Esophagus squamous epithelium (tissue), 5 donors: Measurements from ENCODE around the gene CTSE. TPM values are rescaled to one million over a fixed set of nuclear protein-coding genes. Genes with fewer than 3 reads are reported as not detected.
"Not testable (repeated sequence)": the region's sequence is repeated elsewhere in the genome, so short reads cannot be mapped to it uniquely, and the experiment has no call there.

Experiments used
- DNase-seq: peaks from one replicate; lab custom pipeline; 2025; lab: John Stamatoyannopoulos, UW
- H3K27ac ChIP-seq, 4 donors: fragments of 200-600 bp; sonication (generic); one replicate each; pipeline ENCODE4 v1.5.1; 2016 to 2019; ENCODE audit warnings: mild to moderate bottlenecking in 1 of 4
- H3K27me3 ChIP-seq, 4 donors: fragments of 200-600 bp; sonication (generic); 1 replicate in 3 of 4; 2 replicates in 1 of 4; pipeline versions ENCODE4 v1.5.1 to v1.6.0; 2017 to 2021; ENCODE audit warnings: antibody characterized with exemption in 1 of 4
- H3K36me3 ChIP-seq, 3 donors: fragments of 200-600 bp; sonication (generic); one replicate each; pipeline ENCODE4 v1.5.1; 2016 to 2019
- H3K4me1 ChIP-seq, 3 donors: fragments of 200-600 bp; sonication (generic); one replicate each; pipeline ENCODE4 v1.5.1; 2017 to 2019
- H3K4me3 ChIP-seq, 4 donors: fragments of 200-600 bp; sonication (generic); 1 replicate in 3 of 4; 2 replicates in 1 of 4; pipeline ENCODE4 v1.5.1; 2016 to 2019; ENCODE audit warnings: mild to moderate bottlenecking in 2 of 4, moderate library complexity in 1 of 4
- H3K9me3 ChIP-seq, 3 donors: fragments of 200-600 bp; sonication (generic); one replicate each; pipeline ENCODE4 v1.5.1; 2016 to 2019
- CTCF ChIP-seq, 6 experiments: fragments of 450-650 bp in 4 of 6; fragments of 200-600 bp in 2 of 6; sonication (generic) in 2 of 6; IDR thresholded peaks; one replicate each; pipeline ENCODE4 v1.5.1; 2016 to 2019; ENCODE audit warnings: antibody characterized with exemption in 6 of 6, mild to moderate bottlenecking in 4 of 6, moderate library complexity in 4 of 6
- POLR2A ChIP-seq, 4 donors: fragments of 450-650 bp; IDR thresholded peaks; one replicate each; pipeline ENCODE4 v1.6.1; 2017; ENCODE audit warnings: antibody characterized with exemption in 4 of 4, mild to moderate bottlenecking in 4 of 4, moderate library complexity in 3 of 4
- WGBS, 2 donors: methylation state at CpG; one replicate each; pipeline ENCODE4 v1.1.5; 2018; 5-methylcytosine and 5-hydroxymethylcytosine counted together
- intact Hi-C: fragments of 100-400 bp; cut with DNase I; formaldehyde crosslinking; loops from one replicate; pipeline ENCODE4 v1.15.0; 2022
- total RNA-seq, 4 donors: library from RNA; depleted of rRNA; stranded (reverse); fragments of >200 nt; gene quantifications; one replicate each; pipeline ENCODE4 v1.1.0, GENCODE V29; 2016
- donor health status: DM: yes; HTN: yes; CAD: no.

Gene CTSE
- total RNA-seq, 4 donors from 2014 or later, result 0.32 to 0.48 (median 0.38) TPM; not detected in 1

DNA sequence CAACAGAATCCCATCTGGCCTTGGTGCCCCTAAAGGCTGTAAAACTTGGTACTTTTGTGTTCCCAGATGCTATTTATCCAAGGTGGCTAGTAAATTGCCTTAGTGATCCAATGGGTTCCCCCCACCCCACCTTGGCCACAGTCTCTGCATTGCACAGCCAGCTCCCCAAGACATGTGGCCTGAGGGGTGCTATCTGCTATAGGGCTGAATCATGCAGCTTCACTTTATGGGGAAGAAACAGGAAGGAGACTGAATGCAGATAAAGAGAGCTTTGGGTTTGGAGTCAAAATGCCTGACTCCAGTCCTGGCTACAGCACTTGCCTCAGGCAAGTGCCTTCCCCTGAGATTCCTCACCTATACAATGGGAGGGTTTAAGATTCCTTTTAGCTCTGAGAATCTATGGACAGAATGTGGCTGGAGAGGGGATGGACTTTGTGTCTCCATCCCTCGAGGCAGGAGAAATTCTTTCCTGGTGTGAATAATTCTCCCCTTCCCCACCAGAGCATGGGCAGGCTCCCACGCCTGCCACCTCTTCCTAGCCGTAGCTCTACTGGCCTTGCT lies 35.7 kb upstream of the CTSE start:
- Histone ChIP-seq H3K4me1 (no peaks in the 10 kb centered on the region), H3K36me3 (no peaks in the 10 kb centered on the region), H3K4me3 (no peak overlapping the region), H3K27ac (no peak overlapping the region), H3K9me3 (no peaks in the 10 kb centered on the region), H3K27me3 (no peaks in the 10 kb centered on the region)
- intact Hi-C loops, result no loop called here
- DNase-seq, result no peak
- no peak for TF ChIP-seq CTCF (IDR thresholded peaks at IDR 0.05)
- no peak for TF ChIP-seq POLR2A (IDR thresholded peaks at IDR 0.05)
- WGBS, 2 donors, result 77 to 84% methylated on average over 3 of the region's 3 CpGs

DNA sequence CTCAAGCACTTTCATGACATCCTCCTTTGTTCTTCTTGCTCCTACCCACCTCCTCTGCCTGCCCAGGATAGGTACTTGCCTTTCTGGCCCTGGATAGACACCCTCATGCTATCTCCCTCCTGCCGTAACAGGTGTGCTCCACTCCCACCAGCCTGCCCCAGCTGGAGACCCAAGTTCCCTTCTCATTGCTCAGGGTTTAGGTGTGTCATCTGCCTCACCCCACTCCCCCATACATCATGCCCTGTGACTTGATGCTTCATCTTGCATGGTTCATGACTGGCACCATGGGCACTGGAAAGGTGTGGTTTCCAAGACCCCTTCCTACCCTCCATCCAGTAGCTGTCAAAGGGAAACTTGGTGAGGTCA lies 35.2 kb upstream of the CTSE start:
- WGBS, 2 donors, result 100% methylated on average over 1 of the region's 1 CpG
- no peak for TF ChIP-seq POLR2A (IDR thresholded peaks at IDR 0.05)
- no peak for TF ChIP-seq CTCF (IDR thresholded peaks at IDR 0.05)
- no peak for DNase-seq
- H3K4me1 ChIP-seq, result no peaks in the 10 kb centered on the region
- no peaks in the 10 kb centered on the region for H3K36me3 ChIP-seq
- no peaks in the 10 kb centered on the region for H3K27me3 ChIP-seq
- no peak overlapping the region for H3K4me3 ChIP-seq
- no peaks in the 10 kb centered on the region for H3K9me3 ChIP-seq
- no peak overlapping the region for H3K27ac ChIP-seq
- intact Hi-C loops, result no loop called here

DNA sequence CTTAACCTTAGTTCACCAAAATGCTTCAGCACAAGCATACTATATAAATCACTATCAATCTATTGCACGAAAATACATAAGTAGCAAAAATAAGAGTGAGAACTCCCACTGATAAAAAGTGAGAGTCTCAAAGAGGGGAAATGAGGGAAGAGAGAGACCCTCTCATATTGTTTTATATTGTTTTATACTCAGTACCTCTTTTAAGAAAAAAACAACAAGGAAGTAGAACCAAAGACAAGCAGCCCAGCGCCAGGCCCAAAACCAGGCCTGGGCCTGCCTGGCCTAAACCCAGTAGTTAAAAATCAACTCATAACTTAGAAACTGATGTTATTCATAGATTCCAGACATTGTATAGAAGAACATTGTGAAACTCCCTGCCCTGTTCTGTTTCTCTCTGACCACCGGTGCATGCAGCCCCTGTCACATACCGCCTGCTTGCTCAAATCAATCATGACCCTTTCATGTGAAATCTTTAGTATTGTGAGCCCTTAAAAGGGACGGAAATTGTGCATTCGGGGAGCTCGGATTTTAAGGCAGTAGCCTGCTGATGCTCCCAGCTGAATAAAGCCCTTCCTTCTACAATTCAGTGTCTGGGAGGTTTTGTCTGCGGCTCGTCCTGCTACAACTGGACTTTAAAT lies 34.7 kb upstream of the CTSE start:
- H3K27ac ChIP-seq, intact Hi-C loops, H3K9me3 ChIP-seq, H3K27me3 ChIP-seq, H3K36me3 ChIP-seq, H3K4me3 ChIP-seq, H3K4me1 ChIP-seq, DNase-seq: not testable (repeated sequence)
- 81% methylated on average over 6 to 7 of the region's 9 CpGs for WGBS, 2 donors

GRCh38 chr1:206055639-206056323 lies 32.1 kb upstream of the CTSE start:
- H3K27ac ChIP-seq, H3K36me3 ChIP-seq, DNase-seq, H3K27me3 ChIP-seq, H3K4me3 ChIP-seq, H3K9me3 ChIP-seq, intact Hi-C loops: not testable (repeated sequence)
- peaks cover 0 to 11% (median 6%) of the 10 kb centered on the region in 3 donors for H3K4me1 ChIP-seq
- 84 to 93% methylated on average over 6 to 8 of the region's 8 CpGs for WGBS, 2 donors

- 94% methylated on average over 12 of the region's 12 CpGs for WGBS, 2 donors
- intact Hi-C loops, result not testable (repeated sequence)
These were observed 31.5 kb upstream of the CTSE start for GRCh38 chr1:206055069-206055625.

GRCh38 chr1:206053616-206054015 lies 29.9 kb upstream of the CTSE start:
- WGBS, 2 donors, result 70 to 90% methylated on average over 4 of the region's 4 CpGs
- intact Hi-C loops, H3K9me3 ChIP-seq, DNase-seq, H3K36me3 ChIP-seq, H3K27me3 ChIP-seq: not testable (repeated sequence)
- peaks cover 0 to 14% (median 10%) of the 10 kb centered on the region in 3 donors for H3K4me1 ChIP-seq
- H3K4me3 ChIP-seq, result peak overlapping the region in 1 of 4 donors; percentile 45
- H3K27ac ChIP-seq, result peak overlapping the region in 3 of 4 donors; percentile 2 to 45 (median 34)

More at GRCh38 chr1:206055069-206055625, 31.5 kb upstream of the CTSE start:
- not testable (repeated sequence) for H3K36me3 ChIP-seq, DNase-seq, H3K4me3 ChIP-seq, H3K27me3 ChIP-seq, H3K27ac ChIP-seq, H3K9me3 ChIP-seq
- H3K4me1 ChIP-seq, result peaks cover 0 to 14% (median 10%) of the 10 kb centered on the region in 3 donors

GRCh38 chr1:206052919-206053610 lies 29.4 kb upstream of the CTSE start, which contains the start of gene RHEX:
RHEX (plus strand) TSS chr1:206053173; CDS start chr1:206097829, 44,656 bp downstream.
- DNase-seq, H3K27me3 ChIP-seq, intact Hi-C loops, H3K9me3 ChIP-seq, H3K36me3 ChIP-seq: not testable (repeated sequence)
- Histone ChIP-seq H3K4me3 (peak within 1 kb of the TSS in 1 of 4 donors; percentile 45), H3K4me1 (peaks cover 0 to 14% (median 10%) of the 10 kb centered on the region in 3 donors), H3K27ac (peak within 1 kb of the TSS; percentile 19 to 79 (median 40))
- 52 to 62% methylated on average over 8 to 16 of the region's 17 CpGs for WGBS, 2 donors

GRCh38 chr1:206052231-206052865 lies 28.7 kb upstream of the CTSE start:
- DNase-seq, H3K36me3 ChIP-seq, H3K4me3 ChIP-seq, H3K9me3 ChIP-seq, intact Hi-C loops, H3K27me3 ChIP-seq: not testable (repeated sequence)
- WGBS, 2 donors, result 57 to 77% methylated on average over 5 to 6 of the region's 8 CpGs
- Histone ChIP-seq H3K27ac (peak overlapping the region in 2 of 4 donors; percentile 10 to 16), H3K4me1 (peaks cover 0 to 14% (median 10%) of the 10 kb centered on the region in 3 donors)
